MCF 10A (cell line): ENCODE results near the gene CALCA. TPM values are rescaled to one million over a fixed set of nuclear protein-coding genes. Genes with fewer than 3 reads are reported as not detected.

Experiments used
- BruUV-seq: library from RNA; stranded (reverse); fragments of 400-500 nt; replicated peaks from 2 replicates; lab custom pipeline; 2021; lab: Mats Ljungman, UMichigan
- CTCF ChIA-PET: fragments of 300-600 bp; sonication (Branson Sonifier 250); formaldehyde crosslinking; extraction: SDS; loops from one replicate; lab custom pipeline; 2021; ENCODE audit warnings: antibody characterized with exemption, inconsistent platforms; lab: Yijun Ruan, JAX
- POLR2A ChIA-PET: fragments of 300-600, 350-650 bp; sonication (Branson Sonifier 250); formaldehyde crosslinking; extraction: SDS; loops from one replicate; lab custom pipeline; 2020; ENCODE audit warnings: antibody characterized with exemption, inconsistent platforms; lab: Yijun Ruan, JAX
- DNase-seq: peaks from one replicate; pipeline ENCODE4 v3.0.0-alpha.2; 2018; ENCODE audit not compliant: unreplicated experiment
- H3K27ac Mint-ChIP-seq: one replicate; pipeline ENCODE4 v1.8.0; 2022; ENCODE audit warnings: mild to moderate bottlenecking, low read depth, mixed read lengths; ENCODE audit not compliant: unreplicated experiment
- H3K27me3 Mint-ChIP-seq: one replicate; pipeline ENCODE4 v1.8.0; 2022; ENCODE audit warnings: mixed read lengths; ENCODE audit not compliant: insufficient read depth, unreplicated experiment
- H3K36me3 Mint-ChIP-seq: one replicate; pipeline ENCODE4 v1.8.0; 2022; ENCODE audit warnings: mild to moderate bottlenecking, moderate library complexity, mixed read lengths; ENCODE audit not compliant: insufficient read depth, unreplicated experiment
- H3K4me1 Mint-ChIP-seq: one replicate; pipeline ENCODE4 v1.8.0; 2022; ENCODE audit warnings: mixed read lengths; ENCODE audit not compliant: insufficient read depth, unreplicated experiment
- H3K4me3 Mint-ChIP-seq: one replicate; pipeline ENCODE4 v1.8.0; 2022; ENCODE audit warnings: mild to moderate bottlenecking, moderate library complexity, mixed read lengths; ENCODE audit not compliant: unreplicated experiment
- H3K9me3 Mint-ChIP-seq: one replicate; pipeline ENCODE4 v1.8.0; 2022; ENCODE audit warnings: mixed read lengths; ENCODE audit not compliant: unreplicated experiment
- CTCF ChIP-seq: fragments of 200-600 bp; IDR thresholded peaks from one replicate; pipeline ENCODE4 v1.8.0; 2022; ENCODE audit warnings: antibody characterized with exemption, mild to moderate bottlenecking; ENCODE audit not compliant: unreplicated experiment
- intact Hi-C: fragments of 100-400 bp; cut with micrococcal nuclease; formaldehyde crosslinking; loops from 2 replicates; pipeline ENCODE4 v1.14.1; 2022
- total RNA-seq: library from RNA; stranded (reverse); gene quantifications from 2 replicates; pipeline ENCODE4 v1.2.3, GENCODE V29; 2022

CALCA gene
- total RNA-seq, 1 experiment from 2014 or later, result not detected

- POLR2A ChIA-PET, result no interaction called here
- Mint-ChIP-seq H3K4me3 (no peak overlapping the region), H3K9me3 (no peaks in the 10 kb centered on the region), H3K36me3 (no peaks in the 10 kb centered on the region), H3K4me1 (peaks cover 9% of the 10 kb centered on the region), H3K27me3 (no peaks in the 10 kb centered on the region), H3K27ac (no peak overlapping the region)
- CTCF ChIA-PET, result interaction anchor here (0.8 to 1.7 kb wide), 3 partner anchors 16 to 42 kb away, joined by 3 to 14 read pairs (median 3); no protein-coding TSS in a partner anchor
- TF ChIP-seq CTCF, result no peak
- intact Hi-C loops, result no loop called here
- no TSS peak for BruUV-seq
- no peak for DNase-seq
These were observed 22.6 kb downstream of the CALCA start for GRCh38 chr11:14949437-14950147.

GRCh38 chr11:14942745-14943144, 29.4 kb downstream of the CALCA start:
- Mint-ChIP-seq H3K4me3 (no peak overlapping the region), H3K4me1 (no peaks in the 10 kb centered on the region), H3K27ac (no peak overlapping the region), H3K36me3 (no peaks in the 10 kb centered on the region), H3K27me3 (no peaks in the 10 kb centered on the region), H3K9me3 (no peaks in the 10 kb centered on the region)
- no TSS peak for BruUV-seq
- POLR2A ChIA-PET, result no interaction called here
- CTCF ChIA-PET, result interaction anchor here (0.6 kb wide), 1 partner anchor 94 kb away, joined by 3 read pairs; no protein-coding TSS in a partner anchor
- no peak for DNase-seq
- TF ChIP-seq CTCF, result no peak
- intact Hi-C loops, result no loop called here

GRCh38 chr11:14938936-14939335, 33.2 kb downstream of the CALCA start:
- BruUV-seq, result no TSS peak
- H3K4me3 Mint-ChIP-seq, result no peak overlapping the region
- CTCF ChIA-PET, result interaction anchor here (0.7 to 3.2 kb wide), 2 partner anchors 31 to 161 kb away, joined by 4 to 13 read pairs; no protein-coding TSS in a partner anchor
- no peaks in the 10 kb centered on the region for H3K4me1 Mint-ChIP-seq
- TF ChIP-seq CTCF, result no peak
- no peak for DNase-seq
- no peak overlapping the region for H3K27ac Mint-ChIP-seq
- intact Hi-C loops, result no loop called here
- H3K36me3 Mint-ChIP-seq, result no peaks in the 10 kb centered on the region
- H3K9me3 Mint-ChIP-seq, result no peaks in the 10 kb centered on the region
- POLR2A ChIA-PET, result no interaction called here
- H3K27me3 Mint-ChIP-seq, result no peaks in the 10 kb centered on the region

DNA sequence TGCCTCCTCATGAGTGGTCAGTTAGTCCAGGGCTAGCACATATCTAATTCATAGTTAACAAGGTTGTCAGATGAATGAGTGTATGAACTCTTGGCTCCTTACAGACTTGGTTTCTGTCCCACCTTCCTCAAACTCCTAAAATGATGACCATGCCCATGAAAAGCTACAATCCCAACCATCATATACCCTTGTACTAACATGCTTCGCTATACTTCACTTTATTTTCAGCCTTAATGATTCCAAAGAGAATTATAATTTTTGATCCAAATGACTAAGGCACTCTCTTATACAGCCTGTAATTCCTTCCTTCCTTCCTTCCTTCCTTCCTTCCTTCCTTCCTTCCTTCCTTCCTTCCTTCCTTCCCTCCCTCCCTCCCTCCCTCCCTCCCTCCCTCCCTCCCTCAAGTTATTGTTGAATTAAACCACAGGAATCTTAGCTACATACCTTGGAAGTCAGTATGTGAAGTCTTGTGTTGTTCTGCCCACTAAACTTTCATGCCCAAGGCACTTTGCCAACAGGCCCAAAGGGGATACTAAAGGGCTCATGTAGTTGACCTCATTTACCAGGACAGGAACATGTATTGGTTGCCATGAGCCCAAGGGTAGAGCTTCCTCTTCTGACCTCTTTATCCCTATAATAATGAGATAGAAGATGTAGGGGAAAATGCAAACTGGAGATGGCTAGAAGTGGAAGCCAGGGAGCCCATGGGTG, 37.4 kb downstream of the CALCA start:
- Mint-ChIP-seq H3K27ac (no peak overlapping the region), H3K36me3 (no peaks in the 10 kb centered on the region), H3K27me3 (peaks cover 9% of the 10 kb centered on the region), H3K9me3 (no peaks in the 10 kb centered on the region), H3K4me3 (no peak overlapping the region), H3K4me1 (peaks cover 7% of the 10 kb centered on the region)
- DNase-seq, result no peak
- TF ChIP-seq CTCF, result no peak
- no TSS peak for BruUV-seq
- ChIA-PET POLR2A (interaction anchor here (0.5 to 1.1 kb wide), 2 partner anchors 9 to 32 kb away, joined by 3 to 4 read pairs; no protein-coding TSS in a partner anchor), CTCF (interaction anchor here (0.7 to 5.9 kb wide), 2 partner anchors 27 to 36 kb away, joined by 3 to 32 read pairs; no protein-coding TSS in a partner anchor)
- intact Hi-C loops, result no loop called here
